DLD1 (cell line): ENCODE results near the gene CNGA4.

Source experiments
- in situ Hi-C: cut with HindIII; loops from 2 replicates; pipeline ENCODE4 v1.10.0; 2017; ENCODE audit warnings: low sequenced_read_pairs

Gene CNGA4, protein sequence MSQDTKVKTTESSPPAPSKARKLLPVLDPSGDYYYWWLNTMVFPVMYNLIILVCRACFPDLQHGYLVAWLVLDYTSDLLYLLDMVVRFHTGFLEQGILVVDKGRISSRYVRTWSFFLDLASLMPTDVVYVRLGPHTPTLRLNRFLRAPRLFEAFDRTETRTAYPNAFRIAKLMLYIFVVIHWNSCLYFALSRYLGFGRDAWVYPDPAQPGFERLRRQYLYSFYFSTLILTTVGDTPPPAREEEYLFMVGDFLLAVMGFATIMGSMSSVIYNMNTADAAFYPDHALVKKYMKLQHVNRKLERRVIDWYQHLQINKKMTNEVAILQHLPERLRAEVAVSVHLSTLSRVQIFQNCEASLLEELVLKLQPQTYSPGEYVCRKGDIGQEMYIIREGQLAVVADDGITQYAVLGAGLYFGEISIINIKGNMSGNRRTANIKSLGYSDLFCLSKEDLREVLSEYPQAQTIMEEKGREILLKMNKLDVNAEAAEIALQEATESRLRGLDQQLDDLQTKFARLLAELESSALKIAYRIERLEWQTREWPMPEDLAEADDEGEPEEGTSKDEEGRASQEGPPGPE

DNA sequence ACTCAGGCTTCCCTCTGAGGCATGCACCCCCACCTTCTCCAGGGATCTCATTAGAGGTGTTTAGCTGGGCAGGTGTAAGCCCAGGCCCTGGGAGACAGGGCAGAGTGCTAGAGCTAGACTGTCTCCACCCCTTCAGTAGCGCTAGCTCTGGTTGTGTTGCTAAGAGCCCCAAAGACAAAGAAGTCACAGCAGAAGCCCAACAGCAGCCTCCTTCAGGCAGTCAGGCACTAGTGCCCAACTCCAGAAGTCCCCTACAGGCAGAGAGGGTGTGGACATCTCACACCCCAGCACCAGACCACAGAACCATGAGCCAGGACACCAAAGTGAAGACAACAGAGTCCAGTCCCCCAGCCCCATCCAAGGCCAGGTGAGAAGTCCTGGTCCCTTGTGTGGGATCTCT is at the start of gene CNGA4:
TSS of gene CNGA4 (plus strand) at position 188 of the 400 bp plus-strand sequence. CDS start at position 306, 118 bp downstream.
- in situ Hi-C loops = no loop called here

DNA sequence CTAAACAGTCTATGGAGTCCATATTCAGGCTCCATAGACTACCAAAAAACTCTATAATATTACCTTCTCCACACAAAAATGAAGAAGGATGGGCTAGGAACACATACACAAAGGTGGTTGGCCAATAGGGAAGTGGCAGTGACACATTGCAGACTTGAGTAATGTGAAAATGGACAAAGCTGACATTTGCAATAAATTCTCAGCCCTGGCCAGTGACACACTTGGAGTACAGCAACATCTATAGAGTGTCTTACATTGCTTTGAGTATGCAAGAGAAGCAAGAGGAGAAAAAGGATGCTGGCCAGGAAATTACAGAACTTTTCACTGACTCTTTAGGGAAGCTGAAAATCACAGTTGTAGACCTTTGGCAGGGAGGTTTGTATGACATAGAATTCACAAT is 47.1 kb upstream of the CNGA4 start:
- in situ Hi-C loops = no loop called here

DNA sequence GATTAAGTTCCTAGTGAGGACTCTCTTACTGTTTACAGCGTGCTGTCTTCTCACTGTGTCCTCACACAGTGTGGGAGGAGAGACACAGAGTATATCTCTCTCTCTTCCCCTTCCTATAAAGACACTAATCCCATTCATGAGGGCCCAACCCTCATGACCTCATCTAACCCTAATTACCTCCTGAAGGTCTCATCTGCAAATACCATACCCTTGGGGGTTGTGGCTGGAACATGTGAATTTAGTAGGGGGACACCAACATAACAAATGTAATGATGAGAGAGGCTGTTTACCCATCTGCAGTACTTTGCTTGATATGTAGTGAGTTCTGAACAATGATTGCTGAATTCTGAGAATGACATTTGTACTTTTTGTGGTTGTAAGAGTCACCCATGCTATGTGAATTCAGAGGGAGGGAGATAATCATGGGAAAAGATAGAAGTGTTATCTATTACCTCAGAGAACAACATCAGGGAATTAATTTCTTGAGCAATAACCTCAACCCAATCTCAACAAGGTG is 44.8 kb upstream of the CNGA4 start:
- in situ Hi-C loops = no loop called here

DNA sequence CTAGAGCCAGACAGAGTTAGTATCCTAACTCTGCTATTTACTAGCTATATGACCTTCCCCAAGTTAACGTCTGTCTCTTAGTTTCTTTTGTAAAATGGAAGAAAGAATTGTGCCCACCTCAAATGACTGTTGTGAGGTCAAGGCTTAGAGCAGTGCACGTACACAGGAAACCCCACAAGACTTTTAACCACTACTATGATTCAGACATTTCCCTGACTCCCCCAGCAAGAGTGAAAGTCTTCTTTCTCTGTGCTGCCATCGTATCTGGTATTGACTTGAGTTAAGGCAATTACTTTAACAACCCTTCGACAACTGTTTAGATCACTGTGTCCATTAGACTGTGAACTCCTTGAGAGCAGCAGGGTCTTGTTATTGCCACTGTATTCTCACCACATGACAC is 42.5 kb upstream of the CNGA4 start:
- in situ Hi-C loops = no loop called here

DNA sequence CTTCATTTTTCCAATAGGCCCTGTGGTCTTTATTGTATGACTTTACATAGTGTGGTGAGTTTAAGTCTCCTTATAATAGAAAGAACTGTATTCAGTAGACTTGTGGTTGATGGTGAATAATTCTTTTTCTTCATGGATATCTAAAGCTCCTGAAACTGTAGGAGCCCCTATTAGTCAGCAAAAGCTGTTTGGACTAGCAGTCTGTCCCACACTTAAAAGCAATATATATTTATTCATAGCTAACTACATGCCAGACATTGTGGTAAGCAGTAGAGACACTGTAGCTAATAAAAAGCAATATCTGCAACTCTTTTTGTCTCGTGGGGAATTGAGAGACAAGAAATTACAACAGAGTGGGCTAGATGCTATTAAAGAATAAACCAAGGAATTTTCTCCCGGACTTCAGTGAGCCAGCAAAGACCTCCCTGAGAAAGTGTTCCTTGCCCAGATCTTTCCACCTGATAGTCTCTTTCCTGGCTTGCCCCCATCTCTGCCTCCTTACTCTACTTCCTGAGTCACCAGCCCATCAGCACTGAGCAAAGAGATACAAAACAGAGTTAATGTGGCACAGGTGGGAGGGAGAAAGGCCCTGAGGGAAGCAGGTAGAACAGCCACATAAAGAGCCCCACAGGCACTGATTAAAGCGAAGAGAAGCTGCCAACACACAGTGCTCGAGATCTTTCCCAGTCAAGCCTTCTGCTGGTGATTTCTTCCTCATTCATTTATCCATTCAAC is 41.3 kb upstream of the CNGA4 start:
- in situ Hi-C loops = no loop called here

DNA sequence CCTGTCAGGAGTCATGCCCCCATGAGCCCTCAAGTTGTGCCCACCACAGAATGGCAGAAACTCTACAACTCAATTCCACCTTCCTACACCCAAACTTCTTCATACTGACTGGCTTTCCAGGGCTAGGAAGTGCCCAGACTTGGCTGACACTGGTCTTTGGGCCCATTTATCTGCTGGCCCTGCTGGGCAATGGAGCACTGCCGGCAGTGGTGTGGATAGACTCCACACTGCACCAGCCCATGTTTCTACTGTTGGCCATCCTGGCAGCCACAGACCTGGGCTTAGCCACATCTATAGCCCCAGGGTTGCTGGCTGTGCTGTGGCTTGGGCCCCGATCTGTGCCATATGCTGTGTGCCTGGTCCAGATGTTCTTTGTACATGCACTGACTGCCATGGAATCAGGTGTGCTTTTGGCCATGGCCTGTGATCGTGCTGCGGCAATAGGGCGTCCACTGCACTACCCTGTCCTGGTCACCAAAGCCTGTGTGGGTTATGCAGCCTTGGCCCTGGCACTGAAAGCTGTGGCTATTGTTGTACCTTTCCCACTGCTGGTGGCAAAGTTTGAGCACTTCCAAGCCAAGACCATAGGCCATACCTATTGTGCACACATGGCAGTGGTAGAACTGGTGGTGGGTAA is 39.6 kb upstream of the CNGA4 start, which contains the start of gene OR52W1:
TSS of gene OR52W1 (plus strand) at position 51 of the 637 bp plus-strand sequence. CDS start at position 51, 0 bp downstream.
- in situ Hi-C loops = no loop called here

DNA sequence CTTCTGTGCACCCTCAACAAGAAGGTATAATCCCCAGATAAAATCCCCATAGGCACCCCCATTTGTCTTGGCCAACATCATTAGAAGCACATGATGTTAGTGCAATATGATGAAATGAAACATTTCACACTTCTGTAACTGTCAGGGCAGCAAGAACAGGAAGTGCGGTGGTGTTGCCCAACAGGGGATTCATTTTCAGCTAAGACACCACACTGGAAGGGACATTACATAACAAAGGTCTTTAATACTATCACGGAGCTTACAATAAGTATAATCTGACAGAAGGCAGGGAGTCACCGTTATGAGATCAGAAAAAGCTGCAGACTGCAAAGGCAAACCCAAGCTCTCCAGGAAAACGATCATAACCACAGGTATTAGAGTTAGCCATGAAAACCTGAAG is 37.9 kb upstream of the CNGA4 start:
- in situ Hi-C loops = no loop called here

DNA sequence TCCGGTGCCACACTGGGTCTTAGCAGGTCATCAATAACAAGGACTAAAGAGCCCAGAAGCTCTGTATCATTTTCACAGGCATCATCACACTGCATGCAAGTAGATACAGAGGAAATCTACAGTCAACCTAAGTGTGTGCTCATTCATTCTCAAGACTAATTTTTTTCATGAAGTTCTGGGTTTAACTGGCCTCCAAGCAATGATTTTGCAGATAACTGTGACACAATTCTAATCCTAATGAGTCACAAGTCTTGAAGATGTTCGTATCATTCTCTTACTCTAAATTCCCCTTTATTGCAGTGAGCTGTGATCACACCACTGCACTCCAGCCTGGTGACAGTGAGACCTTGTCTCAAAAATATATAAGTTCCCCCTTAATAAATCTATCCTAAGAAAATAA is 37.4 kb upstream of the CNGA4 start:
- in situ Hi-C loops = no loop called here

DNA sequence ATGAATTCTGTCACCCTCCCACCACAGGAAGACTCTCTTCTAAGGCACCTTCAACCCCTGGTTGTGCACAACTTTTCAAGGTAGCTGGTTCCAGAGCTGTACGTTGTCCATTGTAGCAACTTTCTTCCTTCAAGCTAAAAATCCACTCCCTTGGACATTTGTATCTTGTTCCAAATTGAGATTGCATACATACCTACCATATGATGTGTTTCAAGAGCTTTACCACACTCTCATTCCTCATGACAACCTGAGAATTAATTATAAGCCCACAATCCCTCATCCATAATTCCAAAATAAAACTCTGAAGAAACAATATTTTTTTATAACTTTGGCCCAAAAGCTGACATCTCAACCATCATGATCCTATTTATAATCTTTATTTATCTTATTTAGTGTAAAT is 36.8 kb upstream of the CNGA4 start:
- in situ Hi-C loops = no loop called here

DNA sequence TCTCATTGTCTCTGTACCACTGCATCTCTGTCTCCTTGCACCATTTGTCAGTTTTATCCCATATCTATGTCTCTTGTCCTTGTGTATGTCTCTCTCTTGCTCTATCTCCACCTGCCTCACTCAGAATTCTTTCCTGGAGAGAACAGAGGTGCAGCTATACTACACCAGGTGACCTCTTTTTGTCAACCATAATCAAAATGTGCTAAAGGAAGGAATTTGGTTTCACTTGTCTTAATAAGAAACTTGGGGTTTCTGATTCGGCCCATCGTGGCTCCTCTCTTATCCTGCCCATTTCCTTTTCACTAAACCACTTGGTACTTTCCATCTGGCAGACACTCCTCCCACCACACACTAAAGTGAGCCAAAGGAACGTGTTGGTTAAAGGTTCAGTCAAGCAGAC is 35.6 kb upstream of the CNGA4 start:
- in situ Hi-C loops = no loop called here

DNA sequence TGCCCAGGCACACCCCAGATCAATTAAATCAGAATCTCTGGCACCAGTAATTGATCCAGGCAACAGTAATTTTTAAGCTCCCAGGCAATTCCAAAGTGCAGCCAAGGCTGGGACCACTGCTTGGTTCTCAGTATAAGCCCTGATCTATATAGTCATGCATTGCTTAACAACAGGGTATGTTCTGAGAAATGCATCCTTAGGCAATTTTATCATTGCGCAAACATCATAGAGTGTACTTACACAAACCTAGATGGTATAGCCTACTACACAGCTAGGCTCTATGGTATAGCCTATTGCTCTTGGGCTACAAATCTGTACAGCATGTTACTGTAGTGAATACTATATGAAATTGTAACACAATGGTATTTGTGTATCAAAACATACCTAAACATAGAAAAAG is 34.2 kb upstream of the CNGA4 start:
- in situ Hi-C loops = no loop called here

DNA sequence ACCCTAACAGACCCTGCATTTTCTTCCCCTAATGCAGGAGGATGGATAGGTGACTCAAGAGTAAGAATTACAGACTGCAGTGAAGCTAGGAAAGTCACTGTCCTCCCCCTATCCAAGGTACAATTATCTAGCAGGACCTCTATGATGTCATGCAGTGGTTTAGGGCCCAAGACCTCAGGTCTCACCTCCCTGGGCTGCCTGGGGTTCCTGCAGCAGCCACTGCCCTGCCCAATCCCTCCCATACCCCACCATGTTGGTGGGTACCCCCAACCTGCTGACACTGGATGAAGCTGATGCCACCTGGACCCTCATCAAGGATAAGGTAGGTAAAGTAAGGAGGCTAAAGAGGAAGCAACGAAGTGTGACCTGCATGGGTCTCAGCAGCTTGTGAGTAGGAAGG is 33.5 kb upstream of the CNGA4 start, which contains the start of gene C11orf42:
TSS of gene C11orf42 (plus strand) at position 192 of the 400 bp plus-strand sequence. CDS start at position 251, 59 bp downstream.
- in situ Hi-C loops = no loop called here

DNA sequence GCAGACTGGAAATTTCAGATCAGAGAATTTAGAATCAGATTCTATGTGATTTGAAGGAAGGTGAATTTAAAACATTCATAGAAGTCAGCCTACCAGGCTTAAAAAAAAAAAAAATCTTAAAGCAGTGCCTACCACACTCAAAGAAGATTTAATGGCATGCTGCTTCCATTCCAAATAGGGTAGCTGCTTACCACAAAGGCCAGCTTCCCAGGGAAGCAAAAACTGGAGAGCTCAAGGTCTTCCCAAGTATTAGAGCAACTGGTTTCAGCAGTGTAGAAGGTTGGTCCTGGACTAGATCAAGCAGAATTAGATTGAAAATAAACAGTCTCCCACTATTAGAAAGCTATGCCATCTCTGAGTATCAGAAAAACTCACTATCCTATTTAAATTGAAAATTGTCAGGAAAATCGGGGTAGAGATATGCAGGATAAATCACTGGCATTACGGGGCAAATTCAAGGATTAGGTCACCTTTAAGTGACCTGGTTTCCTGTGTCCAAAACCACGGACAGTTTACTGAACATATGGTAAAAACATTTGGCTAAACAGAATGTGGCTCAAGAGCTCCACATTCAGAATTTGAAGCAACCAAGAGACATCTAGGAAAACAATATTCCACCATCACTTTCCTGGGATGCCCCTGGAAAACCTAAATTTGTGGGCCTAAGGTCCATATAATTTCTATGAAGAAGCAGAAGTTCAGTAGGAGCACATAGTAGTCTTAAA is 32.3 kb upstream of the CNGA4 start:
- in situ Hi-C loops = no loop called here

DNA sequence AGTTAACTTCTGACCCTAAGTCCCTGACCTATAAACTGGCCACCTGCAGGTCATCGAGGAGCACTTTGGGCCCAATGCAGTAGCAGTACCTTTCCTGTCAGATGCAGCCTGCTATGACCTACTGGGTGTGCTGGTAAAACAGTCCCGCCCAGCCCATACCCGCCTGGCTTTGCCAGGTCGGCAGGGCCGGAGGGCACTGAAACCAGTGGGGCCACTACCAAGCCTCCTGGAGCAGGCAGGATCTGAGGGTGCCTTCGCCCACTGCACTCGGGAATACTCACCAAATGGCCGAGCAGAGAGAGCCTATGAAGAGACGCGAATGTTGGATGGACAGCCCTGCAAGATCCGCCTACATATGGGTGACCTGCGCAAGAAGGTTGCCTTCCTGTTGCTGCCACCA is 29.1 kb upstream of the CNGA4 start:
- in situ Hi-C loops = no loop called here

DNA sequence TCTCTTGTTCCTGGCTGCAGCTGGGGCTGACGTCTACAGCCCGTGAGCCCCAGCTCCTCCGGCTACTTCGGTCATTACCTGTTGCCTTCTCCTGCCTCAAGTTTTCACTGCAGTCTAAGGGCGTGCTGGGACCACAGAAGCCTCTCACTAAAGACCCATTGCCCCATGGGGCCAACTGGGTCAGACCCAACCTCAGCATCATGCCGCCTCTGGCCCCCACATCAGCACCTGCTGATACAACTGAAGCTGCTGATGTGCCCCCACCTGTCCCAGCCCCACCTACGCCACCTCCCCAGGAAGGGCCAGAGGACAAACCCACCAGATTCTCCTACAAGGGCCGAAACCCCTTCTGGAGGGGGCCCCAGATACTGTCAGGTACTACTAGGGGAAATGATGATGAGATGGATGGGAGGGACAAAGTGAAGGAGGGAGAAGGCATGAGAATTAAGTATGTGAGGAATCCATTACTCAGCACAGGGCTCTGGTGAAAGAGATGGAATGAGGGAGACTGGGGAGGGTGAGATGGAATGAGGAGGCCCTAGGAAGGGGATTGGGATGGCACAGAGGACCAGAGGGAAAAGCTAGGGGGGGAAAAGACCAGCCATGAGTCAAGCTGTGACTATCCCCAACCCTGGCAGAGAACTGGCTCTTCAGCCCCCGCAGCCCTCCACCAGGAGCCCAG is 28.5 kb upstream of the CNGA4 start:
- in situ Hi-C loops = no loop called here

DNA sequence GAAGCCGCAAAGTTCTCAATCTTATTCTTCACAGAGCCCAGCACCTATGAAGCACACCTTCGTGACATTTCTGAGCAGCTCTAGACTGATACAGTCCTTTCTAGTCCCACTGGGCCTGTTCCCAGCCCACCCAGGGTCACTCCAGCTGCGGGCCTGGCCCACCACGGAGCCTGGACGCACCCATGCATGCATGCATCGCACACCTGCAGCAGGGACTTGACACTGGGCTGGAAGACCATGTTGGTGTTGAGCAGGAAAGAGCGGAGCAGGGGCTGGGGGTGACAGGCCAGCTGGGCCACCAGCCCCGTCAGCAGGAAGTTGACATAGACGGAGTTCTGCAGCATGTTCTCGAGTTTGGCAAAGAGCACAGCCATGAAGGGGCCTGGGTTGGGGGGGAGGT is 24.4 kb upstream of the CNGA4 start:
- in situ Hi-C loops = no loop called here

DNA sequence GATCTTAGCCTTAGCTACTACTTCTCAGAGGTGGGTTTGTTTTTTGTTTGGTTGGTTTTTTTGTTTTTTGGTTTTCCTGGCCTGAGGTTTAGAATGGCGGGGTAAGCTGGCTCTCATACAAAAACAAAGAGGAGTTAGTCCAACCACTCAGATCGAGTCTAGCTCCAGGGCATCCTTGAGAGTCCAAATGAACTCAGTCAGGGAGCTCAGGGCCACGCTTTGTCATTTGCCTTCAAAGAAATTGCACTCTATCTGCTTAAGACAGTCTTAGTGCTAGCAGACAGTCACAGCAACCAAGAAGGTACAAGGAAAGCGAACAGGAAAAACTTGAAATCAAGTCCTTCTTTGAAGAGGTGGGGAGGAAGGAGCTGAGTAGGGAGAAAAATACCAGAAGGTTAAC is 22.4 kb upstream of the CNGA4 start:
- in situ Hi-C loops = no loop called here

DNA sequence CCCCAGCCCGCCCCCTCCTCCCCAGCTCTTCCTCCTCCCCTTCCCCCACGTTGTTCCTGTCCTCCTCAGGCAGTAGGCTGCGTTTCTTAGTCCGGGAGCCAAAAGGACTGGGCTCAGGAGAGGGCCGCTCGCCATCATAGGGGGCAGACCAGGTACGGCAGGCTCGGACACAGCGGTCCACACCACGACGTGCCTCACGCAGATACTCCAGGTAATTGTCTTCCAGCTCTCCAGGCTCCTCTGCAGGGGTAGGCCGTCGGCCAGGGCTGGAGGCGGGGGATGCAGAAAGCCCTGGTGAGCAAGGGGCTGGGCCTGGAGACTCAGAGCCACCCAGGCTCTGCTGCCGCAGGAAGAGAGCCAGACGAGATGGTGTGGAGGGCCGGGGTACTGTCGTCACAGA is 21.2 kb upstream of the CNGA4 start:
- in situ Hi-C loops = no loop called here

DNA sequence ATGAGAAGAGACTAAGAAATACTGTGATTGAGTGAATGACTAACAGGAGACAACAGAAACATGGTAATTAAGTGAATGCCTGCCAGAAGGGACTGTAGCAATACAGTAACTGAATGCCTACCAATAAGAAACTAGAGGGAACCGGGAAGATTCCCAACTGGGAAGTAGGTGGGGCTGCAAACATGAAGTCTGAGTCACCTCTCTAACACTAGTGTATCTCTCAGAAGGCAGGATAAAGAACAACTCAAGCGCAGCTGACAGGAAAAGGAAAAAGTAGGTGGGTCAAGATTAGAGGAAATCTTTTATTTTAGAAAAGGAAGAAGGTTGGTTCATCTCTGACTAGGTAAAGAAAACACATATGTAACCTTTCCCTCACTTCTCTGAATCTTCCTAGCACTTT is 19.5 kb upstream of the CNGA4 start:
- in situ Hi-C loops = no loop called here

DNA sequence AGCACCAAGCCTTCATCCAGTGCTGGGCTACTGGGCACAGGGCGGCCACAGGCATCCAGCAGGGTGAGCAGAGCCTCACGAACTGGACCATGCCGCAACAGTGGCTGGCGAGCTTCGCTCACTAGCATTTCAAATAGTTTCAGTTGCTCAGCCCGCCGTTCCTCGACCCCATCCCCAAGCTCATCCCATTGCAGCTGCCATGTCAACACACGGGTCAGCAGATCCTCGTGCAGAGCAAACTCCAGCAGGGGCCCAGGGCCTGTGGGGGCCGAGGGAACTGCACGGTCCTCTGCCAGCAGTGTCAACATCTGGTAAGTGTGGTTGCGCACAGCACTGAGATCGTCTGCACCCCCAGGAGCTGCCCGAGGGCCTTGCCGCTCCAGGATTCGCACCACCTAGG is 15.0 kb upstream of the CNGA4 start:
- in situ Hi-C loops = no loop called here
